ENCODE measurements around the gene PAF1.
"Not testable (repeated sequence)": the region's sequence is repeated elsewhere in the genome, so short reads cannot be mapped to it uniquely, and the experiment has no call there.

PAF1 gene

GRCh38 chr19:39342647-39343305 is 48.1 kb downstream of the PAF1 start:
- in situ Hi-C loops (cut with HindIII; ENCODE audit: low sequenced_read_pairs) = no loop called here

GRCh38 chr19:39341719-39342604 is 48.9 kb downstream of the PAF1 start, which contains the start of gene SAMD4B:
Gene SAMD4B, plus strand, starts transcription at chr19:39342421. Its CDS starts 14,473 bp downstream, at chr19:39356894.
- in situ Hi-C loops (cut with HindIII; ENCODE audit: low sequenced_read_pairs) = no loop called here
- peak; percentile 98 for DNase-seq (ENCODE audit: low read depth, low spot score)

More at GRCh38 chr19:39342647-39343305, 48.1 kb downstream of the PAF1 start:
- no peak for DNase-seq (ENCODE audit: low read depth, low spot score)
- TF ChIP-seq CTCF (IDR thresholded peaks at IDR 0.05; ENCODE audit: low read depth, low read length) = no peak
- peak overlapping the region; percentile 94 for H3K4me3 ChIP-seq (ENCODE audit: low read depth, low read length)

GRCh38 chr19:39341129-39341718 is 49.7 kb downstream of the PAF1 start:
- peak; percentile 31 for TF ChIP-seq CTCF (IDR thresholded peaks at IDR 0.05; ENCODE audit: low read depth, low read length)
- peak overlapping the region; percentile 66 for H3K4me3 ChIP-seq (ENCODE audit: low read depth, low read length)
- in situ Hi-C loops (cut with HindIII; ENCODE audit: low sequenced_read_pairs) = no loop called here
- DNase-seq (ENCODE audit: low read depth, low spot score) = no peak

More at GRCh38 chr19:39341719-39342604, 48.9 kb downstream of the PAF1 start, which contains the start of gene SAMD4B:
- peak; percentile 59 for TF ChIP-seq CTCF (IDR thresholded peaks at IDR 0.05; ENCODE audit: low read depth, low read length)
- peak within 1 kb of the TSS; percentile 94 for H3K4me3 ChIP-seq (ENCODE audit: low read depth, low read length)

- H3K4me3 ChIP-seq (ENCODE audit: low read depth, low read length); in situ Hi-C loops (cut with HindIII; ENCODE audit: low sequenced_read_pairs); DNase-seq (ENCODE audit: low read depth, low spot score): not testable (repeated sequence)
Measured at GRCh38 chr19:39340156-39340555, 50.8 kb downstream of the PAF1 start.

GRCh38 chr19:39339674-39340073 is 51.2 kb downstream of the PAF1 start:
- H3K4me3 ChIP-seq (ENCODE audit: low read depth, low read length) = no peak overlapping the region
- no peak for TF ChIP-seq CTCF (IDR thresholded peaks at IDR 0.05; ENCODE audit: low read depth, low read length)
- no peak for DNase-seq (ENCODE audit: low read depth, low spot score)
- in situ Hi-C loops (cut with HindIII; ENCODE audit: low sequenced_read_pairs) = no loop called here

GRCh38 chr19:39336483-39336882 is 54.4 kb downstream of the PAF1 start:
- no peak for TF ChIP-seq CTCF (IDR thresholded peaks at IDR 0.05; ENCODE audit: low read depth, low read length)
- DNase-seq (ENCODE audit: low read depth, low spot score) = no peak

More at GRCh38 chr19:39336483-39336882, 54.4 kb downstream of the PAF1 start:
- in situ Hi-C loops (cut with HindIII; ENCODE audit: low sequenced_read_pairs) = no loop called here
- no peak overlapping the region for H3K4me3 ChIP-seq (ENCODE audit: low read depth, low read length)
